Brain pericyte (primary cell): Measurements from ENCODE around the gene RHEB.

Source experiments
- DNase-seq: peaks from one replicate; pipeline ENCODE4 v3.0.0-alpha.2; 2012; ENCODE audit warnings: low read depth, low spot score

Gene RHEB

GRCh38 chr7:151431768-151432311 is 87.9 kb downstream of the RHEB start:
- DNase-seq = no peak

GRCh38 chr7:151431281-151431767 is 88.4 kb downstream of the RHEB start:
- DNase-seq = no peak

GRCh38 chr7:151430391-151431205 is 89.1 kb downstream of the RHEB start:
- no peak for DNase-seq

GRCh38 chr7:151429560-151430331 is 89.9 kb downstream of the RHEB start:
- DNase-seq = no peak

GRCh38 chr7:151429237-151429559 is 90.5 kb downstream of the RHEB start:
- DNase-seq = no peak

GRCh38 chr7:151428378-151429236 is 91.1 kb downstream of the RHEB start:
- DNase-seq = no peak

GRCh38 chr7:151427705-151428377 is 91.9 kb downstream of the RHEB start:
- DNase-seq = no peak

- DNase-seq = no peak
These were observed 92.6 kb downstream of the RHEB start for GRCh38 chr7:151426904-151427704.

GRCh38 chr7:151426441-151426903 is 93.2 kb downstream of the RHEB start:
- peak; percentile 69 for DNase-seq

- DNase-seq = peak; percentile 55
These were observed 93.8 kb downstream of the RHEB start for GRCh38 chr7:151425670-151426440.

GRCh38 chr7:151424799-151425198 is 94.9 kb downstream of the RHEB start:
- no peak for DNase-seq

GRCh38 chr7:151423936-151424335 is 95.8 kb downstream of the RHEB start:
- no peak for DNase-seq

GRCh38 chr7:151423226-151423625 is 96.5 kb downstream of the RHEB start:
- DNase-seq = no peak

GRCh38 chr7:151422212-151422611 is 97.5 kb downstream of the RHEB start:
- DNase-seq = no peak

GRCh38 chr7:151420144-151420543 is 99.6 kb downstream of the RHEB start:
- no peak for DNase-seq

GRCh38 chr7:151416941-151417315 is 102.8 kb downstream of the RHEB start:
- DNase-seq = no peak

GRCh38 chr7:151416112-151416940 is 103.4 kb downstream of the RHEB start:
- DNase-seq = no peak
